Activated naive CD4-positive, alpha-beta T cell (primary cell): ENCODE results near the gene PCBP4.
"Not testable (repeated sequence)": the region's sequence is repeated elsewhere in the genome, so short reads cannot be mapped to it uniquely, and the experiment has no call there.

Experiments
- DNase-seq, 4 experiments: peaks; one replicate each; lab custom pipeline; 2025; lab: John Stamatoyannopoulos, UW

The PCBP4 gene

DNA sequence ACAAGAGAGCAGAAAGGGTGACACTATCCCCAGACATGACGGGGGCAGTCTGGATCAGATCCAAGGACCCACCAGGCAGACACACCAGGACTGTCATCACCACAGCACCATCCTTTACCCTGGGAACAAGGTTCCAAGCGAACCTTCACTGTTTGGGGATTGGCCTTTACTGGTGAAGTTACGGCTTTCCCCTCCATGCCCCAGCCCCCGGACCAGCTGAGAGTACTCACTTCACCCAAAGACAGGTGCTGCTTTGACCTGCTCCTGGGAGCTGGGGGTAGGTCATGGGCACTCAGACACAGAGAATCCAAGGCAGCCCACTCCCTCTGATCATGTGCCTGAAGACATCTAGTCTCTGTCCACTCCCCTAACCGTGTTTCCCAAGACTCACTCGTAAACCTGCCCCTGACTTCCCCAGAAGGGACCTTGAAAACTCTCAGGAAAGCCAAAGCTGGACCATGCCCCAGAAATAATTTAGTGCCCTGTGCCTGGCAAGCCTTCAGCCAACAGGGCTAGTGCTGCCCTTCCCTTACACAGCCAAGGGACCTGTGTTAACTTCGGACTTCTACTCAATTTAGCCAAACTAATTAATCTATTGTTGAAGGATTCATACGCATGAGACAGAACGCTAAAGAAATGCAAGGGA lies 28.4 kb downstream of the PCBP4 start:
- no peak for DNase-seq

DNA sequence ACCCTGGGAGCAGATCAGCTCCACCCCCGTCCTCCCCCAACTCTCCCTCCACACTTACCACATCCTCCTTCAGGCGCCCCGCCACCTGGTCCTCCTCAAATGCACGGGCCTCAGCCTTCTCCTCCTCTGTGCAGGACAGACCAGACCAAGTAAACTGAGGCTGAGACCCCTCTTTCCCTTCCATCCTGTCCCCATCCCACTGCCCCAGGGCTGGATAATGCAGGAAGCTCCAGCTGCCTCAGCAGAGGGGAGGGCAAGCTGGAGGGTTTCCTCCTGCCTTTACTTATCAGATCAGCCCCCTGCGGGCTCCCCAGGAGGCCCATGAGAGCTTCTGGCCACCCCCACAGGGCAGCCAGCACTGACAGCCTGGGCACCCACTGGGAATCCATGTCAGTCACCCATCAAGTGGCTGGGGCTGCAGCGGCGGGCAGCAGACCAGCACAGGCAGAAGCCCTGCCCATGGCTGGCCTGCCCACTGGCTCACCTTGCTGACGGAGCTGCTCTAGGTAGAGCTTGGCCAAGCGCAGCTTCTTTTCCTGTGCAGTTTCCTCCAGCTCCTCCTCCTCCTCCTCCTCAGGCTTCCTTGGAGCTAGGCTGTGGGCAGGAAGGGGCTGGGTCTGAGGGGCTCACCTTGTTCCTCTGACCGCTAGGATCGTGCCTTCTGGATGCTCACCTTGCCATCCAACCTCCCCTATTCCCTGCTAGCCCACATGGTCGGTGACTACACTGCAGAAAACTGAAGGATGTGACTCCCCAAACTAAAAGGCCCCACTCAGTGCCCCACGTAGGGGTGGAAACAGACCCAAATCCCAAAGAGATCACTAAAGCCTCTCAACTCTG lies 29.4 kb downstream of the PCBP4 start:
- DNase-seq, result no peak

DNA sequence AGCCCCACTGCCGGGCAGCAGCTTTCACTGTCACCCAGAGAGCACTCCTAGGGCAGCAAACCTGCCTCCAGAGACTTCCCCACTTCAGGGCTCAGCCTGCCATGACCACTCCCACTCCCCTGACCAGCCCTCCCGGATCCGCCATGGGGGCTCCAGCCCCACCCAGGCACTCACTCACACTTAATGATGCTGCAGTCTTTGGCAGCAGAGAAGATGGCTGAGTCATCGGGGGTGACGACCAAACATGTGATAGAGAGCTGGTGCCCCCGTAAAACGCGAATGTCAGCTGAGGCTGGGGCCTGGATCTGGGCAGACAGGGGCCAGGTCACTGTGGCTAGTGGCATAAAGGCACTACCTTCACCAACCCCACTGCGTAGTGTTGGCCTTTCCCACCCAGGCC lies 30.2 kb downstream of the PCBP4 start:
- no peak for DNase-seq

DNA sequence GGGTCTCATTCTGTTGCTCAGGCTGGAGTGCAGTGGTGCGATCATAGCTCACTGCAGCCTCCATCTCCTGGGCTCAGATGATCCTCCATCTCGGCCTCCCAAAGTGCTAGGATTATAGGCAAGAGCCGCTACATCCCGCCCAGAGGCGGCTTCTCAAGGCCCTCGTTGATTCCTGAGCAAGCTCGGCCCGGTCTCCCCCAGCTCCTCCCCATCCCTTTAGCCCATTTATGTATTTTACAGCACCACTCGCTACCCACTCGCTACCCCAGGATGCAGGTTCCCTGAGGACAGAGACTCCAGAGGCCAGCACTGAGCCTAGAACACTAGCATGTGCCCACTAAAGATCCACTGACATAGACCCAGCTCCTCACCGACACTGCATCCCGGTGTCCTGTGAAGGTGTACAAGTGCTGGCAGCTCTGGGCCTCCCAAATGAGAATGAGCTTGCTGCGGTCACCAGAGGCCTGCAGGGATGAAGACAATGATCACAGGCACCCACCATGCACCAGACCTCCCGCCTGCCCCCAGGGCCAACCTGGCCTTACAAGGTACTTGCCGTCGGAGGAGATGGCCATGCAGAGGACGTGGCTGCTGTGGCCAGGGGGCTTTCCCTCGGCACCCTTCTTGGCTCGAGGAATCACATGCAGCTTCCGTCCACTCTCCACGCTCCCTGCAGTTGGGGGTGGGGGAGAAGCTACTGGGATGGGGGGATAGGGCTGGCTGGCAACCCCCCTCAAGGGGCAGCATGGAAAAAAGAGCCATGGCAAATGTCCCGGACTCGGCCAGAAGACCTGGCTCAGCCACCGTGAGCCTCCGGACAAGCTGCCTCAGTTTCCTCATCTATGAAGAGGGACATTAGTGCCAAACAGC lies 31.1 kb downstream of the PCBP4 start:
- DNase-seq, result no peak

DNA sequence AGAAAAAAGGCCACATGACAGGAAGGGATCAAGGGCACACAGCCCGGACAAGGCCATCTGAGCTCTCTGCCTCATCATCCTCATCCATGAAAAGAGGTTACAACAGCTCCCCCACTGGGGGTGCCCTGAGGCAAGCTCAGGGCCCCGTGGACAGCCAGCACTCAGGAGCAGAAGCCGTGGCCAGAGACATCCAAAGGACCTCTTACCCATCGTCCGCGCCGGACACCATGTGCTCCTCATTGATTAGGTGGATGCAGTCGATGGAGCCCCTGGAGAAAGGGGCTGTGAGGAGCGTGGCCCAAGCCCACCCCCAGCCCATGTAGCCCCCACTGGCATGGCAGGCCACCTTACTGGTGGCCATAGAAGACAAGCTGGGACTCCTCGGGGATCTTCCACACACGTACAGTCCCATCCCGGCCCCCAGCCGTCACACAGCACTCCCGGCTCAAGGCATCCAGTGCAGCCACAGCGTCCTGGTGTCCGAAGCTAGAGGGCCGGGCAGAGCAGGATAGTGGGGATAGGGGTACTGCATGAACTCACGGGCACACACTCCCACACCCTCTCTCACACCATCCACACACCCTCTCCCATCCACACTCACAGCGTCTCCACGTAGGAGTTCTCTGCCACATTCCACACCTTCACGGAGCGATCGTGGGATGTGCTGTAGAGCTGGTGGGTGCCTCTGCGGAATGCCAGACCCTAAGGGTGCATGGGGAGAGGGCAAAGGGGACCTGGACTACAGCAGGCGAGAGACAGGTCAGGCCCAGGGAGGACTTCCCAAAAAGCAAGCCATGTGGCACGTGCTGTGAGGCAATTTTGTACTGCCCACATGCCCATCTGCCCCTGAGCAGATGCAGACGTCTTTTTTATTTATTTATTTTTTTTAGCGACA lies 32.0 kb downstream of the PCBP4 start:
- DNase-seq, result no peak

DNA sequence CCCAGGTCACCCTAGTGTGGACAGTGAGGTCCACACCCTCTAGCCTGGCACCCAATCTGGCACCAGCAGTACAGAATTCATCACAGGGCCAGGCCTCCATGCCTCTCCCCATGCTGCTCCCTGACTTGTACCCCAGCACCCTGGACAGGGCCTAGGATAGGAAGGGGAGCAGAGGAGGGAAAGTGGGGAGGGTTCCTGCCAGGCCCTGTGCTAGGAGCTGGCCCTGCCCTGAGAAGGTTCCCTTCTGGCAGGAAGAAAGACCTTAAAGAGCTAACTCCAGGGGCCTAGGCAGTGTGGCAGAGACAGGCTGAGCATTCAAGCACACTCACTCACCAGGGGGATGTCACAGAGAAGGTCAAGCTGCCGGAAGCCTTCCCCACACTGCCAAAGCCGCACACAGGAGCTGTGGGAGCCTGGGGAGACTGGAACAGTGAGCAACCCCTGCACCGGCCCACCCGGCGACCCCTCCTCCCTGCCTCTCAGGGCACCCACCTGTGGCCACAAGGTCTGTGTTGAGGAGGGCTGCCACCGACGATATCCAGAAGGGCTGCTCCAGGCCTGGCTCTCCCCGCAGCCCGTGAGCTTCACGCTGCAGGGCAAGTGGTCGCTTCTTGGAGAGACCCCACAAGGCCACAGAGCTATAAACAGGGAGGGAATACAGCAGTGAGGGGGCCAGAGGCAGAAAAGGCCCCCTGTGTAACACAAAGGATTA lies 33.0 kb downstream of the PCBP4 start:
- DNase-seq, result no peak

DNA sequence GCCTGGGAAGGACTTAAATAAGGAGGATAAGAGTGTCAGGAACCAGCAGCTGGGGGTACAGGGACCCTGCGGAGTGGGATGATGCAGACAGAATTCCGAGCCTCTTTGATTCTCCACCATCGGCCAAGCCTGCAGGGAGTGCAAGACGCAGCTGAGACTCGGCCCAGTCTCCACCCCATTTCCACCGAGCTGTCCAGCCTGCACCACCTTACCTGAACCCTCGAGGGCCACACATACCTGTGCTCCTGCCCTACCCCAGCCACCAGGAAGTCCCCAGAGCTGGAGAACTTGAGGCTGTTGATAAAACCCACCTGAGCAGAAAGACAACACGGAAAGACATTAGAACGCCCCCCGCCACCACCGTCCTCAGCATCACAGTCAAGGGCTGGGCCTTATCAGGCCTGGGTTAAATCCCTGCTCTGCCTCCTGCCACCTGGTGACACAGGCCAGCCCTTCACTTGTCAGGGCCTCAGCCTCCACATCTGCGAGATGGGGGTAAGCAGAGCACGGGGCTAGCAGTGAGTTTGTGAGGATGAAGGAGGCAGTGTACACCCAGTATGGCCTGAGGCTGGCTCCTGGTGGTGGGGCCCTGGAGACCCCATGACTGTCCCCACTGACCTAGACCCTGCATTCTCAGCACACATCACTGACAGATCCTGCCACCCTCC lies 33.6 kb downstream of the PCBP4 start:
- DNase-seq, result no peak

DNA sequence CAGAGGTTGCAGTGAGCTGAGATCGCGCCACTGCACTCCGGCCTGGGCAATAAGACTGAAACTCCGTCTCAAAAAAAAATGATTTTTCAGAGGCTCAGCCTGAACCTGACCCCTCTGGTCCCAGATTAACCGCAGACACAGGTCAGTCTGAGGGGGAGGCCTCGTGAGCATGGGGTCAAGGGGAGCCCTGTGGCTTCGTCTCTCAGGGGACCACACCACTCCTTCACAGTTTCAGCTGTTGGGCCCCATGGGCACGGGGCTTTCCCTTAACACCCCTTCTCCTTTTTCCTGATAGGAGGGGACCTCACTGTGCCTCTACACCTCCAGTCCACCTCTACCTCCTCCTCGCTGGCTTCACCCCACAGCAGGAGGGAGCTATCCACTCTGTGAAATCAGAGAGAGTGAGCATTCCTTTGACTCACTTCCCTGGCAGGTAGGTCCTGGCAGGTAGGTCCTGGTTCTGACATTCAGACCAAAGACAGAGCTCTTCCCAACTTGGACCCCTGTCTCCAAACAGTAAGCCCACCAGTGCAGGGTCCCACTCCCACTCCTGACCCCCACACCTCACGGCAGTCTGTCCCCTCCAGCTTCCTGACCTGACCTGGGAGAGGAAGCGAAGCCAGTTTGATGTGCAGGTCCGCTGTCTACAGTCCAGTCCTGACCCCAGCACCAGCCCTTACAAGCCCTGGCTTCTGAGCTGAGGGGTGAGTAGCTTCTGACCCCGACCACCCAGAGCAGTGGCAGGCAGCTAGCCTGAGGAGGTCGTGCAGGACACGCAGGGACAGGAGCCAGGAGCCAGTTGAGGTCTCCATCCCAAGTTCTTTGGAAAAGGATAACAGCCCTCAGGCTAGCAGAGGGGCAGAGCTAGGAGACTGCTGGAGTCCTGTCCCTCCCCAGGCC lies 34.5 kb downstream of the PCBP4 start:
- no peak for DNase-seq

DNA sequence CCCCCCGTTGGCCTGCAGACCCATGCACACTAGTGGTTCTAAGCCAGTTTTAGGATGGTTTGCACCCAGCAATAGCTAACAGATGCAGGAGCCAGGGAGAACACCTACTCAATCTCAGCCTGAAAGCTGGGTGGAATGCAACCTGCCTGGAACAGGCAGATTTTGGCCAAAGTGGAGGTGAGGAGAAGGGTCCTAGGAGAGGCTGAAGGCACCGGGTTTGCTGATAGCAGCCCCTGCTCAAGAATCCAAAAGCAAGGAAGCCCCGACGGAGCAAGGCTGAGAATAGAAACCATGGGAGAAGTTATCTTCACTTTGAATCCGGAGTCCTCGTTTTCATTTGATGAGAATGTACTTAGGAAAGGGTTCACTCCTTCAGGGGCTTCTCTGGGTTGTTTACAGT lies 35.5 kb downstream of the PCBP4 start:
- DNase-seq, result no peak

DNA sequence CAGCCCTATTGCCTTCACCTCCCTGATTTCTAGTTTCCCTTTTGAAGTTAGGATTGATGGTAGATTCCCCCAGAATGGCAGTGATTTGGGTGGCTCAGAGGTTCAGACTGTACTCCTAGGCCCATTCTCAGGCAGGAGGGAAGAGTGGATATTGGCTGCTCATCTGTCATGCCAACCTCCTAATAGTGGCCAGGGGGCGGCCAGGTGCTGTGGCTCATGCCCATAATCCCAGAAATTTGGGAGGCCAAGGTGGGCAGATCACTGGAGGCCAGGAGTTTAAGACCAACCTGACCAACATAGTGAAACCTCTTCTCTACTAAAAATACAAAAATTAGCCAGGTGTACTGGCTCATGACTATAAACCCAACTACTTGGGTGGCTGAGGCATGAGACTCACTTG lies 36.8 kb downstream of the PCBP4 start:
- DNase-seq, result no peak

DNA sequence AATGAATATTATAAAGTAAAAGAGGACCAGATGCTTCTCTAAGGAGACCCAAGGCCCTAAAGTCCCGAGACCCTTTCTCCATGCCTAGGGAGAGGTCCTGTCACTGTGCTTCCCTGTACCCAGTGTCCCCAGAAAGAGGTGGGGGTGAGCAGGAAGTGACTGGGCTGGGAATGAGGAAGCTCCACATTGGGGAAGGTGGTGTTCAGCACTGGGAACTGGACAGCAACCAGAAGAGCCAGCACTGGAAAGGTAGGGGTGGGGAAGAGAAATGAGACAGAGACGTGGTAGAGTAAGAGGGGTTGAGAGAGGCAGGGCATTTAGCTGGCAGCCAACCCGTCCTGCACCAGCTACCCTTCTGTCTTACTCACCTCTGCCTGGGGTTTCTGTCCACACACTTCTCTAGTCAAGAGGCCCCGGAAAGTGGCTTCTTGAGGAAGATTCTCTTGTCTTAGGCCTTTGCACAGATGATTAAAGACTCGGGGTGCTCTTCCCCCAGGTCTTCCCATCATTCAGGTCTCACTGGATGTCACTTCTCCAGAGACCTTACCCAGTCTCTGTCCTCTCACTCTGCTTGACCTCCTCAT lies 37.7 kb downstream of the PCBP4 start:
- no peak for DNase-seq

DNA sequence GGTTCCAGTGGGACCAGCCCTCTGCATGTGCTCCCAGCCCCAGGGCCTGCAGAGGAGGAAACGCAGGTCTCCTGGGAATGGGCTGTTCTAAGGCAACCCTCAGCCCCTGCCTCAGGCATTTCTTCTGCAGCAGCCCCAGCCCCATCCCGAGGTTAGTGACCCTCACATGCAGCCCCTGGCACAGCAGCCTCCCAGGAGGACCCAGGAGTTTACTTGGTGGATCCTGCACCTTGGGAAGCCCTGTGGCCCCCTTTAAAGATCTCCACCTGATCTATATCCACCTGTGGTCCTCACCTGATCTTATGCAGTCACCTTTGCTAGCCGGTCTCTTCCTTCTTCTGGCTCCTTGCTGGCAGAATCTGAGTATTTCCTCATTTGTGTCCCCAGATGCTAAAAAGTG lies 38.3 kb downstream of the PCBP4 start:
- DNase-seq, result not testable (repeated sequence)

DNA sequence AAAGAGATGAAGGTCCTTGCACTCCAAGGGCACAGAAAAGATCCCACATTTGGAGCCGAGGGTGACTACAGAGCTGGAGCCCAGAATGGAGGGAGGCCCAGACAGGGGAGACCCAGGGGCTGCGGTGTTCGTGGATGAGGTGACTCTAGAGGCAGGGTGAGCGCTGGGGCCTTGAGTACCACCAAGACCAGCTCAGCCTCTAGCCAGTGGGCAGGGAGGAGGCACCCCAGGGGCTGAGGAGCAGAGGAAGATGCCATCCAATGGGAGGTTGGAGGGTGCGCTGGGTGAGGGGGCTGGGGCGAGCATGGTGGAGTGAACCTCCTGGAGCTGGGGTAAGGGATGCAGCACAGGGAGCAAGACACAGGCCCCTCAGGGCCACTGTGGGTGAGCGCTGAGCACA lies 38.8 kb downstream of the PCBP4 start:
- DNase-seq, result no peak

DNA sequence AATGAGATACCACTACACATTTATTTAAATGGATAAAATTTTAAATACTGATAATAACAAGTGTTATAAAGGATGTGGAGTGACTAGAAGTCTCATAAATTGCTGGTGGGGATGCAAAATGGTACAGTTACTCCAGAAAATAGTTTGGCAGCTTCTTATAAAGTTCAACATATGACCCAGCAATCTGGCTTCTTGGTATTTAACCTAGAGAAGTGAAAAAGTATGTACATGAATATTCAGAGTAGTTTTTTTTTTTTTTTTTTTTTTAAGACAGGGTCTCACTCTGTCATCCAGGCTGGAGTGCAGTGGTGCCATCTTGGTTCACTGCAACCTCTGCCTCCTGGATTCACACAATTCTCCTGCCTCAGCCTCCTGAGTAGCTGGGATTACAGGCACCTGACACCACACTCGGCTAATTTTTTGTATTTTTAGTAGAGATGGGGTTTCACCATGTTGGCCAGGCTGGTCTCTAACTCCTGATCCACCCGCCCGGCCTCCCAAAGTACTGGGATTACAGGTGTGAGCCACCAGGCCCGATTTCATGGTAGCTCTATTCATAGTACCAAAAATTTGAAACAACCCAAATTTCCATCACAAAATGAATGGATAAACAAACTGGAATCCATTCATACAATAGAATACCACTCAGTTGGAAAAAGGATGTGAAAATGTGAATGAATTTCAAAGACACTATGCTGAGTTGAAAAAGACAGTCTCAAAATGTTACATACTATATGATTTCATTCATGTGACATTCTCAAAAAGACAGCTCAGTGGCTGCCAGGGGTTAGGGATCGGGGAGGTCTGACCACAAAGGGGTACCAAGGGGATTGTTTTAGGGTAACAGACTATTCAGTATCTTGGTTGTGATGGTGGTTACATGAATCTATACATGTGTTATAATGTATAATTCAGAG lies 39.9 kb downstream of the PCBP4 start:
- no peak for DNase-seq

DNA sequence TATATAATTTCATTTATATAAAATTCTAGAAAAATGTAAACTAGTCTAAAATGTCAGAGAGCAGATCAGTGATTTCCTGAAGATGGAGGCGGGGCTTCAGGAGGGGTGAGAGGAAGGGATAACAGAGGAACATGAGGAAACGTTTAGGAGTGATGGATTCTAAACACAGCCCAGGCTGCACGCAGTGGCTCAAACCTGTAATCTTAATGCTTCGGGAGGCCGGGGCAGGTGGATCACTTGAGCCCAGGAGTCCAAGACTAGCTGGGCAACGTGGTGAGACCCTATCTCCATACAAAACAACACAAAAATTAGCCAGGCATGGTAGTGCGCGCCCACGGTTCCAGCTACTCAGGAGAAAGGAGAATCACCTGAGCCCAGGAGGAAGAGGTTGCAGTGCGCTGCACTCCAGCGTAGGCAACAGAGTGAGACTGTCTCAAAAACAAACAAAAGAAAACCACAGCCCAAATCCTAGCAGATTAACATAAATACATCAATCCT lies 46.1 kb downstream of the PCBP4 start:
- no peak for DNase-seq

DNA sequence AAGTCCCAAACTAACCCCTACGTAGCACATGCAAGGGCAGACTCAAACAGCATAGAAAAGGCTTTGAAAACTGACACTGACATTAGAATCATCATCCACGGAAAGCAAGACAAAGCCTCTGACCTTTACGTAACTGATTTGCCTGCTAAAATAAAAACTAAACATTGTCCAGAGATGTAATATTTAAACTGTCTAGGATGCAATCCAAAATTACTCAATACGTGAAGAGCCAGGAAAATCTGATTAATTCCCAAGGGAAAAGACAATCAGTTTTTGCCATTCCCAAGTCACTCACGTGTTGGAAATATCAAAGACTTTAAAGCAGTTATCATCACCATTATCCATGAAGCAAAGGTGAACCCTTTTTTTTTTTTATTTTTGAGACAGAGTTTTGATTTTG lies 50.8 kb downstream of the PCBP4 start:
- no peak for DNase-seq

DNA sequence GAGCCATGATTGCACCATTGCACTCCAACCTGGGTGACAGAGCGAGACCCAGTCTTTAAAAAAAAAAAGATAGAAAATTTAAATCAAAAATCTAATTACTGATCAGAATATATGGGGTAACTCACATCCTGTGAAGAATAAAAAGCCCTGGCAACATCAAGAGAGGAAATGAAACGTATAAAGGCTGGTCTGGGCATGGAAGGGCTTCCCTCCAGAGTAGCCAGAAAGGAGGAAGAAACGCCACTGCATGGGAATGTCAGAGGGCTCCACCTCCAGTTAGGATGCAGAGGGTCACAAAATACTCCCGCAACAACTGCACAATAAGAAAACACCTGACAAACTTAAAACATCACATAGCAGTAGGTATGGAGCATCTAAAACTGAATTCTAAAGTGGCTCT lies 59.2 kb downstream of the PCBP4 start:
- no peak for DNase-seq
